Brain pericyte (primary cell): ENCODE data around the gene THBS4.

Experiments
- DNase-seq: peaks from one replicate; pipeline ENCODE4 v3.0.0-alpha.2; 2012; ENCODE audit warnings: low read depth, low spot score

THBS4 gene

DNA sequence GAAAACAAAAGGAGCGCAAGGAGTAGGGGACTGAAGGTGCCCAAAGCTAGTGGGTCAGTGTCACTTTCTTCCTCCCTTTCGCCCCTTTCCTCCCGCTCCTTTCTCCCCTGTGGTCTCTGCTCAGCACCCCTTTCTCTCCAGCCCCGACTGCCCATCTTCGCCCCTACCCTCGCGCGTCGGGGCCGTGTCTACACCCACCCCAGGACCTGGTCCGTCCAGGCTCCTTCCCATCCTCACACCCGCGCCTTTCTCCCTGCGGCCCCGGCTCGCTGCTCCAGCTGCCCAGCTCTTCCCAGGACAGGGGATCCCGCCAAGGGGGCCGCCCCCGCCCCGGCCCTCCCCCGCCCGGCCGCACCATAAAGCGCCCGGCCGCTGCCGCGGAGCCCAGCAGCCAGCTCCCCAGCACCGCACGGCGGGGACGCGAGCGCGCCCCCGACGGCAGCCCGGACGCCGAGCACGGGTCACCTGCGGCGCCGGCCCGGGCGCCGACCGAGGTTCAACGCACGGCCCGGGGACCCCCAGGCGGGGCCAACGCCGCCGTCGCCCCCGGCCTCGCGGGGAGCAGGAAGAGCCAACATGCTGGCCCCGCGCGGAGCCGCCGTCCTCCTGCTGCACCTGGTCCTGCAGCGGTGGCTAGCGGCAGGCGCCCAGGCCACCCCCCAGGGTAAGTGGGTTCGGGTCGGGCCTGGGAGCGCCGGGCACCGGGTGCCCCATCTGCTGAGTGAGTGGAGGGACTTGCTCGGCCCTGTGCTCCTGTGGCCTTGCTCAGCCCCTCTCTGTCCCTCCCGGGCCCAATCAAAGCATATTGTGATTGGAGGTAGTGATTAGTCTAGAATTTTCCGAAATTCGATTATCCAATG lies at the start of gene THBS4:
Gene THBS4, plus strand, starts transcription at position 387 of the 860 bp plus-strand sequence. Its CDS starts 190 bp downstream, at position 577.
- DNase-seq = no peak

DNA sequence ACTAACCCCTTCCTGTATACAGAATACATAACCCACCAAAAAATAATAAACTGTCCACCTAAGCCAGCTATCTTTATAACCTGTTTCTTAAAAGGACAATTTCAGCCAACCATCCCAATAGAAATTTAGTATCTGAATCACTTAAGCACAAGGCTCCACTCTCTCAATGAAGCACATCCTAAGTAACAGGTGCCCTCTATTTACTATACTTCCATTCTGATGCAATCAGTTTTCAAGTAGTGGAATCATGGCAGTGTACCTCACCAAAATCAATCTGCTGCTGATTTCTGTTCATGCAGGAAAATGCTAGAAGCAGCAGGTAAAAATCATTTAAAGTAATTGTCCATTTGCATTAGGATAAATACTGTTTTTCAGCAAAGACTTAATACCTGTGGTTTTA lies 48.9 kb upstream of the THBS4 start:
- DNase-seq = no peak

DNA sequence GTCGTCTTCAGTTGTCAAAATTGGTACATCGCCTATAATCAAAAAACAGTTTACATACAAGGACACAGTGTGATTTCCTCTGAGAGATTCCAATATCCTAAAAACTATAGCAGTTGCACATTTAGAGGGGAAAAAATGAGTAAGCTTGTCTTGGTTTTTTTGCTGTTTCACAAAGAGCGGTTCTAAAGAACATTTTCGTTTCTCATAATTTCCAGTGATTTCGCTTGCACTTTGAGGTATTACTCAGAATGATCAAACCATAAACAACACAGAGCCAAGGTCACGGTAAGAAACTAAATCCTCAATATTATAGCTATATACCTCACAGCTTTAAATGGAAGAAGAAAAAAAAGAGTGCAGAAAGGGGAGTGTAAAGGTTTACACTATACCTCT lies 44.9 kb upstream of the THBS4 start:
- no peak for DNase-seq

DNA sequence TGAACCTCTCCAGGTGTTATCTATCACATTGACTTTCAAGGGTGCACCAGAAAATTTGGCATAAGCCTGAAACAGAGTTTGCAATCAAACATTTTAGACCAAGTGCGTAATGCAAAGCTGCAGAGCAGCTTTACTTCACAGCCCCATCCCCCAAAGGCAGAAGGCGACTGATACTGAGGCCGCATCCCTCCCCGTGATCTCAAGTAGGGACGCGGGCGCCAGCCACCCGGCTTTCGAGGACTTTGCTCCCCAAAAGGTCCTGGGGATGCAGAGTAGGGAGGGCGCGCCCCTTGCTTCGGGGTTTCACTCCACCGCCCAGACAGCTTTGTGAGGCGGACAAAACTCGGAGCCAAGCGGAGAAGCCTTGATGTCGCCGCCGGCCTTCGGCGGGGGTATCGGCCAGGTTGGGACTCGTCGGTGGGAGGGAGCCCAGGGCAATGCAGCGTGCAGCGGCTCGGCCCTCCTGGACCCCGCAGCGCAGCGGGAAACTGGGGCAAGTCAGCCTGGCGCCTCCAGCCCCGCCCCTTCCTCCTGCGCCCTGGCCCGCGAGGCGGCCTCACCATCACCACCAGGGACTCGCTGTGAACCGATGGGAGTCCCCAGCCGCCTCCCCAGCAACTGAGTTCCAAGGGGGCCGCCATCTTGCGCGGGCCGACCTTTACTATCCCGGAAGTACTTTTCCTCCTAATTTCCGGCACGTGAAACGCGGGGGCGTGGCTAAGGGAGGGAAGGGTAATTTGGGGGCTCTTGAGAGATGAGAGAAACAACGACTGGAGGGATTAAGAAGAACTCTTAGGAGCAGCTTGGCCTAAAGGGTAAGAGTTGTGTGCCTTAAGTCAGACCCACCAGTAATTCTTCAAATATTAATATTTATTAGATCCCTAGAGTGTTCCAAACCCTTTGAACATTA lies 44.3 kb upstream of the THBS4 start, which contains the start of gene MTX3:
Gene MTX3, minus strand, starts transcription at position 665 of the 910 bp plus-strand sequence. Its CDS starts 24 bp downstream, at position 641.
- DNase-seq = peak; percentile 13

DNA sequence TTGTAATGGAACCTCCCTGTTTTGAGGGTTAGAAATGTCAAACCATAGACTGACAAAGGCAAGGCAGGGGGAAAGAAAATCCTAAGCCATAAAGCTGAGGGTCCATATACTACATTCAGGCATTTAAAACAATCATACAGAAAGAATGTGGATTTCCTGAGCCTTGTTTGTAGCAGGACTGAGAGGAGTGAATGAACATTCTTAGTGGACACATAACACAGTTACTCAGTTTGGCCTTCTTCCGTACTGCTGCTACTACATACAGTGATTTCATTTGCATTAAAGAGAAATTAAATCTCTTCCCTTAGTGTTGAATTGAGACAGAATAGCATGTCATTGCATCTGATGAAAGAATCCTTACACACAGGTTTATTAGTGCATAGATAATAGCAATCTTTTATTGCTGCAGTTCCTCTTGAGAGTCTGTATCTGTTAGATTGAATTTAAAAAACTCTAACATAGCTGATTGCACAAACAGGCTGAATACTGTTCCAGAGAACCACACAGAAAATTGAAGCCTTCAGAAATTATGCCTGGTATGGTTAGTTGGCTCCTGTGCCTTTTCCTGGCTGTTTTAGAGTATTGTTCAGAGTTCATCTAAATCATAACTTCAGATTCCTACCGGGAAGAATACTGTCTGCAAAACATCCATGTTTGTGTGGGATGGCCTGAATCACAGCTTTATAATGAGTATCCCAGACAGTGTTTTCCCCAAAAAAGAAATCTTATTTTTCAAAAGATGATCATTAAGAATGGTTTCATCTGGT lies 42.1 kb upstream of the THBS4 start:
- no peak for DNase-seq

DNA sequence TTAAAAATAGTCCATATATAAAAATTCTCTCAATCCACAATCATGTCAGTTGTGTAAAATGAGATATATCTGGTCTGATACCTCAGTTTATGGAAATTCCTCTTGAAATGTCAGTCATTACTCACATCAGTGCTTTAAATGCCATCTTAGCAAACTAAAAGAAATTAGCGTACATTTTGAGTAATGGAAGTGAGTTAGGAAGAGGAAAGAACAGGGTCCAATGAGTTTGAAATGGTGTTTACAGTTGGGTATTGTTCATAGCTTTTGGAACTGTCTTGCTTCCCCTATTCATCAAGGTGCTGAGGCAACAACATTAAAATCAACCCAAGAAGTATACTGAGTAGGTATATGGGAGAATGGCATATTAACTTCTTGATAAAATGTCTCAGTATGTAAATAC lies 35.4 kb upstream of the THBS4 start:
- no peak for DNase-seq

DNA sequence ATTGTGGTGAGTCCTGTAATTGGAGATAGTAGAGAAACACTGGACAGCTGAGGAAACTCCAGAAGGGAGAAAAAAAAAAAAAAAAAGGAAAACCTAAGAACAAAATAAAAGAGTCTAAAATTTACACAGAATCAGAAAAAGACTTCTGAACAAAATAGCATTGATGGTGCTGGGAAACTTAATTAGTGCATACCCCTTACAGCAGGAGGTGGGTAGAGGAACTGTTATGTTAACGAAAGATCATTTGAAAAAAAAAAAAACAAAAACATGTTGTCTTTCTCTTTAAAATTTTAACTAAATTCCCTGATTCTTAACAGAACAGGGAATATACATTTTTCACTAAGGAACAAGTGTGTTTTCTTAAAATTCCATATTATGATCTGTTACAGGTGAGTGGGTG lies 32.5 kb upstream of the THBS4 start:
- no peak for DNase-seq

DNA sequence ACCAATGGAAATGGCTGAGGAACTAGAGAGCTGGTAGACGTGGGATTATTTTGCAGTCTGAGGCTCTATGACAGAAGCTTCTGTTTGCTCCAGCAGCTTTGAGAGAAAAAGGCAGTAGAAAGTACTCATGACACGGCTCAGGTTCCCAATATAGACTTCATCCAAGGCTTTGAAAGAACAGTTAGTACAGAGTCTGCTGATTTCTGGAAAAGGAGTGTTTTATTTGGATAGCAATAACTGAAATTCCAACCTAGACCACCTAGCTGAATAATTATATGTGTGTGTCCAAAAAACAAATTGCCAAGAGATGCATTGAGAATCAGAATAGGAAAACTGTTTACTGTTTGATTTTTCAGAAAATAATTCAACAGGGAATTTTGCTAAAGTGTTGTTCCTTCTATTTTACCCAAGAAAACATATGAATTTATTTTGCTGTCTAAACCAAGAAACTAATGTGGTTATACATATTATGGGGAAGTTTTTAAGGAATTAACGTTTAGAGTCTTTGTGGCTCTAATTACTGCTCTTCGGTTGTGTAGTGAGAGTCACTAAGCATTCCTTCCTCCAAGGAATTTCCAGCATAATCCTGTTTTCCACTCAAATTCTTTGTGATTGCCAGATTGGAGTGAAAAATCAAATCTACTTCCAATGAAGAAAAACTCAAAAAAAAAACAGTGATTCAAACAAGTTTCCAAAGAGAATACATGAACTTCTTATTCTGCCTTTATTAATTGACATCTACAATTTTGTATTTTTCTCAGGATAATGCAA lies 26.0 kb upstream of the THBS4 start:
- no peak for DNase-seq

DNA sequence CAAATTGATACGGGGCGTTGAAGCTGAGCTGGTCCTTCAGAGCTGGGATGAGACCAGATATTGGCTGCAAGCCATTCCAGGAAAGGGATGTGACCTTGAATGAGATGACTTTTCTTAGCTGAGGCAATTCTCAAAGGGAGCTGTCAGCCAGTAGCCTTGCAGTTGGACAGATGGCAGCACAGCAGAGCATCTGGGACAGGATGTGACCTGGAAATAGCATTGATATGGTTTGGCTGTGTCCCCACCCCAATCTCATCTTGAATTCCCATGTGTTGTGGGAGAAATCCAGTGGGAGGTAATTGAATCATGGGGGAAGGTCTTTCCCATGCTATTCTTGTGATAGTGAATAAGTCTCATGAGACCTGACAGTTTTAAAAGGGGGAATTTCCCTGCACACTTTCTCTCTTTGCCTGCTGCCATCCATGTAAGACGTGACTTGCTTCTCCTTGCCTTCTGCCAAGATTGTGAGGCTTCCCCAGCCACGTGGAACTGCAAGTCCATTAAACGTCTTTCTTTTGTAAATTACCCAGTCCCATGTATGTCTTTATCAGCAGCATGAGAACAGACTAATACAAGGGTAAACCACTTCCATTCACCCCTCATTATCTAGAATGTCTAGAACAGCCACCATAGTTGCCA lies 24.3 kb upstream of the THBS4 start:
- no peak for DNase-seq

DNA sequence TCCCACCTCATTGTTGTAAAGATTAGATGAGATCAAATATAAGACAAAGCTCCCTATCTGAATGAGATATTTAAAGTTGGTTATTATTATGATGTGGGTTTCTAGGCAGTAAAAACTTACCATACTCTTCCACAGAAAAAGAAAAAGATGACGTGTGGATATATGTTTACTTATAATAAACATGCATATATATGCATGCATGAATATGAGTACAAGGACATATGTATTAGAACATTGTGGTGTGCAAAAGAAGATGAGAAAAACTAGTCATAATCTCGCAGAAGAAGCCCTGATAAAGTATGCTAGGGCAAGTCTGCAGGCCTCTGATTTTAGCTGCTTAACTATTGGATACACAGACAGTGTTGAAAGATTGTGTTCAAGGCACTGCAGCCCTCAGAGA lies 10.1 kb upstream of the THBS4 start:
- DNase-seq = no peak

DNA sequence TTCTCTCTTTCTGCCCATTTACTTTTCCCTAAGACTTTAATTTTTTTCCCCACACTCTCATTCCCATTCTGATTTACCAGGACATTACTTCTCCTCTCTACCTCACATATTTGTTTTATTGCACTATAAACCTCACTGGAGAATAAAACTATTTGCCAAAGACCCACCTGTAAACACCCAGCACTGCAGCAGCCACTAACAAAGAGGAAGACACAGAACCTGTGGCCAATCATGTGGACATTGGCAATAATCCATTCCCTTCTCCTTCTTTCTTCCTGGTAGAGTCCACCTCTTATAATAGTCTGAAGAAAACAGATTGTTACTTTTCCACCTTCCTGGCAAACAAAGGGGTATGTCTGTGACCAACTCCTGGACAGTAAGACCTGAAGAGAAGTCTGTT lies 8.3 kb upstream of the THBS4 start:
- no peak for DNase-seq

DNA sequence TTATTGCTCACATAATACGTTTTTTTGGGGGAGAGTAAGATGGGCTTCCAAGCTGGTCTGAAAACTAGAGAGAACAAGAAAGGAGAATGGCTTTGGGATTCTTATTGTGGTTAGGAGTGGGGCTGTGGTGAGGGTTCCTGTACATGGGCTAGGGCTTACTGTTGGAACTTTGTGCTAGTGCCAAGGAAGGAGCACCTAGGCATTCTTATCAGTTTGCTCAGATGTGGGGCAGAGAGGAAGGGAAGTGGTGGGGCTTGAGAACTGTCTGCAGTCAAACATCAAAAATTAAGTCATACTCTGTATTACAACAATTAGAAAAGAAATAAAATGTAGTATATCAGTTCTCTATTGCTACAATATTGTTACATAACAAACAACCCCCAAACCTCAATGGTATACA lies 4.0 kb upstream of the THBS4 start:
- no peak for DNase-seq

DNA sequence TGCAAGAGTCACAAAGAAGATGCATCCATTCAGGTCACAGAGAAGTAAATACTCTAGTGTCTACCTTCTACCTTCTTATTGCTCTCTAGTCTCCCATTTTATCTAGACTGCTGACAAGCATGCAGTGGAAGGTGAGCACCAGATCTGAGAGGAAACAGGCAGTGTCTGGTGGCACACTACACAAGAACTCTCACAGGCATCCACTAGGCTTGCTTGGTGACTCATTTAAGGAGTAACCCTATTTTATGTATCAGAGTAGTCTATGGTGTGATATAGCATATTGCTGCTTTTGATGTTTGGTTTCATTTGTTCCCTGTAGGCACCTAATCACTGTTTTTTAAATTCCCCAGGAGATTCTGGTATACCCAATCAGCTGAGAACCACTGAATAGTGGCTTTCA lies 1.6 kb upstream of the THBS4 start:
- no peak for DNase-seq

DNA sequence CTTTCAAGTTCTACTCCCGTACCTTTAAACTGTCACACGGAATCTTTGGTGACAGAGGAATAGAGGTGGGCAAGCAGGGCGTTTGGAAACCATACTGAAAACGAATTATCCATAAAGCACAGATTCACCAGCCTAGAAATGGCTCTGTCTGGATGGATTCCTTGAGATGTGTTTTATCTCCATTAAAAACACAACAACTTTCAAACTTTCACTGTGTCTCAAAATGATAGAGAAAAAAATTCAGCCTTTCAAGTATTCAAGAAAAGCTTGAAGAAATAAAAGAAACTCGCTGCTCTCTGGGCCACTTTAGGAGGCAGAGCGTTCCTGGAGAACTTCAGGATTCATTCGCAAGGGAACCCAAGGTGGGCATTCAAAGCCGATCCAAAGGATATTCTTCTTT lies 589 bp upstream of the THBS4 start:
- DNase-seq = no peak

DNA sequence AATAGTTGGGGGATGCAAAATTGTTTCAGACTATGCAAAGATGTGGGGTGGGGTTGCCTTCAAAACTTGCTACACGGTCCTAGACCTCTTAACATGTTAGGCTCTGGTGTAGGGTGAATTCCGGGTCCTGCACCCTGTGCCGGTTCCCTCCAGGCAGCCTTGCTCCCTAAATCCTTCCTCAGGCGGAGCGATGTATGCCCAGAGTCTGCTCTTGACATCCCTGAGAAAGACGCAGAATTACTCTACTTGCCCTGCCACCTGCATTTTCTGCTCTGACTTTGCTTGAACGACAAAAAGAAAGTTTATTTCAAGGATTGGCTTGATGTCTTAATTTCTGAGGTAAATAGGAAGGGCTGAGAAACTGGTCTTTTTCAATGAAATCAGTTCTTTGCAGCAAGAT lies 691 bp downstream of the THBS4 start:
- no peak for DNase-seq

DNA sequence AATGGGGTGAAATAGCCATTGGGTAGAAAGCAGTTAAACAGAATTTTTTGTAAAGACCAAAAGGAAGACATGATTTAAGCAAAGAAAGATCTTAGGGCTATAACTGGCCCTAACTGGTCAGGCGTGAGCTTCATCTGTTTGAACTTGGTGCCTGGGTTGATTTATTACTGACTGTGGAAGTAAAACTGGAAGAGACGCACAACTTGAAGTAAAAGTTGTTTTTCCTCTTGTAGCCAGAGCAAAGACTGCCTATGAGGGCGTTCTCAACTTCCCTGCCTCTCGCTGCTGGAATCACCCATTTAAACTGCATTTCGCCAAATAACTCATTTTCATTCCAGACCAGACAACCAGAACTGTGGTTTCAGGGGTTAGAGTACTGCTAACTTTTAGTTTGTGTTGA lies 1.5 kb downstream of the THBS4 start:
- no peak for DNase-seq

DNA sequence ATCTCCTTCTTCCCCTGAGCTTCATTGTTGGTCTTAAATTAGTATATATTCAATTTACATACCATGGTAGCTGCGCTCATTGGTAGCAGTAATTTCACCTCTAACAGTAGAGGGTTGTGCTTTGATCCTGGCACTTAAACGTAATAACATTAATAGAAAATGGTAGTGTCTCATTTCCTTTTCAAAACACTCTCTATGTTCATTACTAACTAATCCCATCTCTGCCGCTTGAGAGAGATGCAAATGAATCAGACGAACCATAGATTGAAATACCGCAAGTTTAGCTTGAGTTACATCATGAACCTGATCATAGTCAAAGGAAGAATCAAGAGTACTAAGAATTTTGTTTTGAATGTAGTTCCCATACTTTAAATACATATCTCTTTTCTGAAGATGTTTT lies 2.2 kb downstream of the THBS4 start:
- DNase-seq = no peak

DNA sequence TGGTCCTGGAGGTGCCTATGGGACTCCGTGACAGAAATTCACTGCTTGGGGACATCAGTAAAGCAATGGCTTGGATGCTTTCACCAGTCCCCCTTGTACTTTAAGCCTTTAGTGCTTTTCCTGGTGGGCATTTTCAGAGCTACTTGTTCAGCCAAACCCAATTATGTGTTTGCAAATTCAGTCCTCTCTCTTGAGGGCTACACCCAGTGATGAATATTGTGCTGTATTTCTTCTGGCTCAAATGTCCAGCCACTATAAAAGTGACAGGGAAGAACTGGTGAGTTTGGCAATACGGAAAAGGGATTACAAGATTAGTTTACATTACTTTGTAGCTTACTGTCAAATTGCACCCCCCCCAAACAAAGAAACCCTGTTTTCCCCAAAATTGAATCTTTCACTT lies 4.5 kb downstream of the THBS4 start:
- no peak for DNase-seq

DNA sequence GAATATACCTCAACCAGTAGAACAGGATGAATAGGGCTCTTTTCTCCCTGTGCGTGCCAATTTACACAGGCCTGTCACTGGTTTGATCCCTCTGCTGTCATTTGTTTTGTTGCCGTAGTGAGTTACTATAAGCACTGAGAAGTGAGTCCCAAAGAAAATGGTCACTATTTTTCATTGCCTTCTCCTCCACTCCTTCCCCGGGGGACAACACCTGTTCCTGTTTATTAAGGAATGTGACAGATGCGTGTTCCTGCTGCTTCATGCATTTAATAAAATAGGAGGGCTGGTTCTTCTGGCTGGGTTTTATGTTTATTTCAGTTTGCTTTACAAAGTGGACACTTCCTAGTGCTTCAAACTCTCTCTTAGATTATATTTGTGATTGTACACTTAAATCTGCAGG lies 6.4 kb downstream of the THBS4 start:
- DNase-seq = no peak

DNA sequence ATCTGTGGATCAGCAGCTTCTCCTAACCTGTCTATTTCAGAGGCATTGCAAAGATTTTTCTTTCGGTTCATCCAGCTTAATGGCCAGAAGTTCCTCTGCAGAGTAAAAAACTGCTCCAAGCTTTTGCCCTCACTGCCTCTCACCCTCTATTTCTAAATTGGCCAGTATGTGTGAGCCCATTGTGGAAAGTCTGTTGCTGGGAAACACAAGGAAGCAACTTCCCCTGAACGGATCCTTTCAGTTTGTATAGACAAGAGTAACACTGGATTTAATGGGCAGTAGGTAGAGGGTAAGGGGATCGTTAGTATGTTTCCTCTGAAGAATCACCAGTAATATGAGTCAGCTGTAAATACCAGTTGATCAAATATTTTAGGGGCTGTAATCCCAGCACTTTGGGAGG lies 7.2 kb downstream of the THBS4 start:
- DNase-seq = no peak

DNA sequence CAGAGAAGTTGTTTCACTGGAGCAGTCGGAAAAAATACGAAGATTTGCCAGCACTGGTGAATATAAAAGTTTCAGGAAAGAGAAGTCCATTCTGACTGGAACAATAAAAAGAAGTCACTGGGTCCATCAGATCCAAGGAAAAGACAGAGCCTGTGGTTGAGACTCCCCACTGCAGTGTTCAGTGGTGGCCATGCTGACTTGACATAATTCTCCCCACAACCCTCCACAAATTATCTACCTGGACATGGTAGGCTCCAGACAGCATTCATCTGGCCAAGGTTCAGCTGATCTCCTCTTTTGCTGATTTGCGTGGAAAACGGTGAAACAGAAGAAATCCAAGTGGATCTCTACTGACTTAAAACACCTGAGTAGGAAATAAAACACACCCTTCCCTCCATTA lies 8.0 kb downstream of the THBS4 start:
- DNase-seq = no peak
